Stomach (tissue), 4 donors: ENCODE measurements around the gene TTYH3.

Experiments
- EP300 ChIP-seq: sonication (generic); formaldehyde crosslinking; IDR thresholded peaks from one replicate; pipeline ENCODE4 v1.6.1; 2017; ENCODE audit warnings: antibody characterized with exemption
- TF ChIP-seq, protein P1 (sequence below), 7 experiments: fragments of 450-650 bp in 4 of 7; fragments of 200-600 bp in 3 of 7; sonication (generic) in 3 of 7; IDR thresholded peaks; one replicate each; pipeline ENCODE4 v1.5.1; 2016 to 2019; ENCODE audit warnings: antibody characterized with exemption in 7 of 7, control low read depth in 2 of 7, mild to moderate bottlenecking in 1 of 7

DNA sequence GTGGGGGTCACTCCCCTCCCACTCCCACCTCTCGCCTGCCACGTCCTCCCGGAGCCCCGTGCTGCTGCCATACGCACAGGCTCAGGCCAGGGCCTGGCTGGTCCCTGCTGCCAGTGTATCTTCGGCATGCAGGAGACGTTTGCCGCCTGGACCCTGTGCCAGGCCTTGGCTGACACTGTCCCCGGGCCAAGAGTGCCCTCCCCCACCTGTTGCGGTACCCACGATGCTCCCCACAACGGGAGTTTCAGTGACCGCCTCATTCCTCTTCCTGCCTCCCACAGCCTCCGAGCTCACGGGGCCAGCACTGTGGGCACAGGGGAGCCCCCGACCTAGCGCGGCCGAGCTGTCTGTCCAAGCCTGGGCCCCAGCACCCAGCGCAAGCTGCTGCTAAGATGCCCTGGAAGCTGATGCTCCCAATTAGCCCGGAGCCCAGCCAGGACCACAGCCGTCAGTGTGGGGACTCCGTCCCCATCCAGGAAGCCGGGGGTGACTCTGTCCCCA is 7.4 kb downstream of the TTYH3 start:
- TF ChIP-seq, protein P1, sequence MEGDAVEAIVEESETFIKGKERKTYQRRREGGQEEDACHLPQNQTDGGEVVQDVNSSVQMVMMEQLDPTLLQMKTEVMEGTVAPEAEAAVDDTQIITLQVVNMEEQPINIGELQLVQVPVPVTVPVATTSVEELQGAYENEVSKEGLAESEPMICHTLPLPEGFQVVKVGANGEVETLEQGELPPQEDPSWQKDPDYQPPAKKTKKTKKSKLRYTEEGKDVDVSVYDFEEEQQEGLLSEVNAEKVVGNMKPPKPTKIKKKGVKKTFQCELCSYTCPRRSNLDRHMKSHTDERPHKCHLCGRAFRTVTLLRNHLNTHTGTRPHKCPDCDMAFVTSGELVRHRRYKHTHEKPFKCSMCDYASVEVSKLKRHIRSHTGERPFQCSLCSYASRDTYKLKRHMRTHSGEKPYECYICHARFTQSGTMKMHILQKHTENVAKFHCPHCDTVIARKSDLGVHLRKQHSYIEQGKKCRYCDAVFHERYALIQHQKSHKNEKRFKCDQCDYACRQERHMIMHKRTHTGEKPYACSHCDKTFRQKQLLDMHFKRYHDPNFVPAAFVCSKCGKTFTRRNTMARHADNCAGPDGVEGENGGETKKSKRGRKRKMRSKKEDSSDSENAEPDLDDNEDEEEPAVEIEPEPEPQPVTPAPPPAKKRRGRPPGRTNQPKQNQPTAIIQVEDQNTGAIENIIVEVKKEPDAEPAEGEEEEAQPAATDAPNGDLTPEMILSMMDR (IDR thresholded peaks at IDR 0.05) = no peak
- TF ChIP-seq EP300 = no peak
